ENCODE results near the gene PRTN3. TPM values are rescaled to one million over a fixed set of nuclear protein-coding genes. Genes with fewer than 3 reads are reported as not detected.
"Not testable (repeated sequence)": the region's sequence is repeated elsewhere in the genome, so short reads cannot be mapped to it uniquely, and the experiment has no call there.

The PRTN3 gene
- total RNA-seq, 2 donors from 2014 or later = not detected

- H3K27me3 Mint-ChIP-seq (ENCODE audit: low read depth) = no peaks in the 10 kb centered on the region
- peaks cover 0 to 1% of the 10 kb centered on the region in 2 donors for H3K36me3 Mint-ChIP-seq (ENCODE audit: insufficient read depth in 2 of 2)
- DNase-seq (no peak), ATAC-seq (replicated peaks in 1 of 2) (no peak)
- H3K27ac Mint-ChIP-seq = peak overlapping the region; percentile 29
- no peak overlapping the region for H3K4me3 Mint-ChIP-seq
- no peaks in the 10 kb centered on the region for H3K4me1 Mint-ChIP-seq (ENCODE audit: low read depth)
- no peaks in the 10 kb centered on the region for H3K9me3 Mint-ChIP-seq
Observed at GRCh38 chr19:883661-884211, 42.9 kb downstream of the PRTN3 start.

- no peak overlapping the region for H3K27ac Mint-ChIP-seq
- H3K9me3 Mint-ChIP-seq = no peaks in the 10 kb centered on the region
- no peaks in the 10 kb centered on the region for H3K27me3 Mint-ChIP-seq (ENCODE audit: low read depth)
- no peaks in the 10 kb centered on the region for H3K4me1 Mint-ChIP-seq (ENCODE audit: low read depth)
- H3K36me3 Mint-ChIP-seq (ENCODE audit: insufficient read depth in 2 of 2) = no peaks in the 10 kb centered on the region
- DNase-seq = no peak
- no peak overlapping the region for H3K4me3 Mint-ChIP-seq
- no peak for ATAC-seq (replicated peaks in 1 of 2)
Observed at GRCh38 chr19:884420-885211, 43.8 kb downstream of the PRTN3 start.

- Mint-ChIP-seq H3K27me3 (ENCODE audit: low read depth) (no peaks in the 10 kb centered on the region), H3K36me3 (ENCODE audit: insufficient read depth in 2 of 2) (peaks cover 0 to 2% of the 10 kb centered on the region in 2 donors)
- no peak for ATAC-seq (replicated peaks in 1 of 2)
Observed at GRCh38 chr19:885536-886224, 44.9 kb downstream of the PRTN3 start.

DNA sequence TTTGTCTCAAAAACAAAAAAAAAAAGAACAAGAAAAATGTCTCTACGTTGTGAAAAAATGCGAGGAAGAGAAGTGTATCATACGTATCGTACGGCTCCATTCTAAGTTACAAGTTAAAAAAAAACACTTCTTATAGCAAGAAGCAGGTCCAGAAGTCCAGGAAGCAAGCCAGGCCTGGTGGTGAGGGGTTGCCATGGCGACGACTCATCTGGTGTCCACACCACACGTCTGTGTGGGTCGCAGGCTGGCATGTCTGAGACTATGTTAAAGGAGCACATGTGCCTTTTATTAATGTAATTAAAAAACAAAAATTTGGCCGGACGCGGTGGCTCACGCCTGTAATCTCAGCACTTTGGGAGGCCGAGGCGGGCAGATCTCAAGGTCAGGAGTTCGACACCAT lies 46.3 kb downstream of the PRTN3 start:
- H3K27me3 Mint-ChIP-seq (ENCODE audit: low read depth) = no peaks in the 10 kb centered on the region
- H3K4me3 Mint-ChIP-seq = no peak overlapping the region
- peaks cover 6% of the 10 kb centered on the region for H3K4me1 Mint-ChIP-seq (ENCODE audit: low read depth)
- H3K9me3 Mint-ChIP-seq = no peaks in the 10 kb centered on the region
- H3K27ac Mint-ChIP-seq = peak overlapping the region; percentile 57
- no peak for DNase-seq
- peaks cover 0 to 2% of the 10 kb centered on the region in 2 donors for H3K36me3 Mint-ChIP-seq (ENCODE audit: insufficient read depth in 2 of 2)
- no peak for ATAC-seq (replicated peaks in 1 of 2)

More at GRCh38 chr19:885536-886224, 44.9 kb downstream of the PRTN3 start:
- DNase-seq = no peak
- no peaks in the 10 kb centered on the region for H3K9me3 Mint-ChIP-seq
- no peaks in the 10 kb centered on the region for H3K4me1 Mint-ChIP-seq (ENCODE audit: low read depth)
- no peak overlapping the region for H3K4me3 Mint-ChIP-seq
- H3K27ac Mint-ChIP-seq = no peak overlapping the region

GRCh38 chr19:887599-887998 lies 46.8 kb downstream of the PRTN3 start:
- Mint-ChIP-seq H3K36me3 (ENCODE audit: insufficient read depth in 2 of 2) (peaks cover 0 to 2% of the 10 kb centered on the region in 2 donors), H3K4me1 (ENCODE audit: low read depth) (peaks cover 9% of the 10 kb centered on the region), H3K9me3 (no peaks in the 10 kb centered on the region), H3K27ac (peak overlapping the region; percentile 46), H3K27me3 (ENCODE audit: low read depth) (no peaks in the 10 kb centered on the region), H3K4me3 (peak overlapping the region in 1 of 2 donors; percentile 58)
- DNase-seq = no peak
- ATAC-seq (replicated peaks in 1 of 2) = no peak

GRCh38 chr19:888581-889385 lies 48.0 kb downstream of the PRTN3 start:
- Mint-ChIP-seq H3K9me3 (no peaks in the 10 kb centered on the region), H3K36me3 (ENCODE audit: insufficient read depth in 2 of 2) (peaks cover 2% of the 10 kb centered on the region in 2 donors), H3K27me3 (ENCODE audit: low read depth) (no peaks in the 10 kb centered on the region), H3K4me3 (peak overlapping the region; percentile 44 to 75), H3K4me1 (ENCODE audit: low read depth) (peaks cover 18% of the 10 kb centered on the region), H3K27ac (peak overlapping the region; percentile 54)
- ATAC-seq (replicated peaks in 1 of 2) (peak; percentile 6 to 52), DNase-seq (peak; percentile 31 to 69)

DNA sequence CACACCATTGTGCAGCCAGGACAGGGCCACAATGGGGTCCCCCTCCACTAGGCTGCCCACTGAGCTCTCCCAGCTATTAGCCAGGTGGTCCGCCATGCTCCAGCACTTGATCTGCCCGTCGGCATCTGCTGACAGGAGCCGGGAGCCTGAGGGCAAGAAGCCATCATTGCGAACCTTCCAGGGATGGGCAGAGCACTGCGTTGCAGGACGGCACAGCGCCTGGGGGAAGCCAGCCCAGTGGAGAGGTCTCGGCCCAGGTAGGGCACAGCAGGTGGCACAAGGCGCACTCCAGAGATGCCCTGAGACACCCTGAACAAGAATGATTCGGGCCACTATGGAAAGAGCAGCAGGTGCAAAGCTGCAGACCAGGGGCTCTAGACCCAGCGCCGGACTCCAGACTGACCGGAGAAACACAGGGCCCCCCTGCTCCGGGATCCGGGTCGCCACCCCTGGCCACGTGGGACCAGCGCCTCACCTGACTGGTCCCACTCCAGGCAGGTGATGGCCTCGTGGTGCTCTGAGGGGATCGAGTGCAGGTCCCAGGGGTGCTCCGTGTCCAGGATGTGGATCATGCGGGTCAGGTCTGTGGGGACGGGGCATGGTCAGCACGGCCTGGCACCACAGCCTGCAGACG lies 49.0 kb downstream of the PRTN3 start:
- DNase-seq = no peak
- H3K4me1 Mint-ChIP-seq (ENCODE audit: low read depth) = peaks cover 21% of the 10 kb centered on the region
- H3K4me3 Mint-ChIP-seq = peak overlapping the region in 1 of 2 donors; percentile 29

DNA sequence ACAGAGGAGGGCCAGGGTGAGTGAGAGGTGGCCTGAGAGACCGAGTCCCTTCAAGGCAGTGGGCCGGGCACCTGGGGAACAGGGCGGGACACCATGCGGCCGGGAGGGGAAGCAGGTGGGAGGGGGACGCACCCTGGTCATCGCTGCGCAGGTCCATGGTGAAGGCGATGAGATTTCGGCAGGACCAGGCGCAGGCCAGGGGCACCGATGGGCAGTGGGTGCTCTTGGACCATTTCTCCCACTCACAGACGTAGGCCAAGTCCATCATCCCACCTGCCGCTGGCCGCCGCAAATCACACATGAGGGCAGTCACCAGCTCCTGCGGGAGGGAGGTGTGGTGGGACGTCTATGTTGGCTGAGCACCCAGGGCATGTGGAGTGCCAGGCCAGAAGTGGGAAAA lies 50.0 kb downstream of the PRTN3 start:
- H3K4me1 Mint-ChIP-seq (ENCODE audit: low read depth) = peaks cover 21% of the 10 kb centered on the region
- peak overlapping the region; percentile 68 for H3K27ac Mint-ChIP-seq
- ATAC-seq (replicated peaks in 1 of 2) = no peak
- peaks cover 2% of the 10 kb centered on the region in 2 donors for H3K36me3 Mint-ChIP-seq (ENCODE audit: insufficient read depth in 2 of 2)
- H3K4me3 Mint-ChIP-seq = peak overlapping the region; percentile 74 to 79
- no peaks in the 10 kb centered on the region for H3K9me3 Mint-ChIP-seq
- no peaks in the 10 kb centered on the region for H3K27me3 Mint-ChIP-seq (ENCODE audit: low read depth)
- no peak for DNase-seq

More for the DNA sequence above, 49.0 kb downstream of the PRTN3 start:
- Mint-ChIP-seq H3K27ac (no peak overlapping the region), H3K36me3 (ENCODE audit: insufficient read depth in 2 of 2) (peaks cover 2% of the 10 kb centered on the region in 2 donors), H3K27me3 (ENCODE audit: low read depth) (no peaks in the 10 kb centered on the region), H3K9me3 (no peaks in the 10 kb centered on the region)
- no peak for ATAC-seq (replicated peaks in 1 of 2)

GRCh38 chr19:891421-892200 lies 50.8 kb downstream of the PRTN3 start:
- H3K27me3 Mint-ChIP-seq (ENCODE audit: low read depth); H3K36me3 Mint-ChIP-seq (ENCODE audit: insufficient read depth in 2 of 2); H3K9me3 Mint-ChIP-seq; ATAC-seq (replicated peaks in 1 of 2); DNase-seq: not testable (repeated sequence)
- Mint-ChIP-seq H3K27ac (peak overlapping the region; percentile 68), H3K4me3 (peak overlapping the region; percentile 90 to 92), H3K4me1 (ENCODE audit: low read depth) (peaks cover 21% of the 10 kb centered on the region)

- no peak for DNase-seq
- ATAC-seq (replicated peaks in 1 of 2) = peak in 1 of 2 donors; percentile 41
- Mint-ChIP-seq H3K9me3 (no peaks in the 10 kb centered on the region), H3K27me3 (ENCODE audit: low read depth) (no peaks in the 10 kb centered on the region), H3K4me3 (peak overlapping the region; percentile 90 to 92), H3K27ac (peak overlapping the region; percentile 95), H3K36me3 (ENCODE audit: insufficient read depth in 2 of 2) (peaks cover 2 to 4% of the 10 kb centered on the region in 2 donors), H3K4me1 (ENCODE audit: low read depth) (peaks cover 21% of the 10 kb centered on the region)
Observed at GRCh38 chr19:892243-892893, 51.6 kb downstream of the PRTN3 start.

GRCh38 chr19:892894-893689 lies 52.3 kb downstream of the PRTN3 start, which contains the start of the genes MED16 and RNU6-9:
Gene MED16 (minus strand): TSS chr19:893187. CDS start chr19:891131, 2,056 bp downstream.
Gene RNU6-9 (plus strand): TSS chr19:893484.
- peaks cover 21% of the 10 kb centered on the region for H3K4me1 Mint-ChIP-seq (ENCODE audit: low read depth)
- no peaks in the 10 kb centered on the region for H3K27me3 Mint-ChIP-seq (ENCODE audit: low read depth)
- peak; percentile 86 to 94 for ATAC-seq (replicated peaks in 1 of 2)
- peaks cover 2 to 4% of the 10 kb centered on the region in 2 donors for H3K36me3 Mint-ChIP-seq (ENCODE audit: insufficient read depth in 2 of 2)
- peak within 1 kb of the TSS; percentile 90 to 98 for H3K4me3 Mint-ChIP-seq
- DNase-seq = peak; percentile 91 to 92
- peak within 1 kb of the TSS; percentile 100 for H3K27ac Mint-ChIP-seq
- no peaks in the 10 kb centered on the region for H3K9me3 Mint-ChIP-seq
